GM10248 (cell line): ENCODE results near the gene ADPRHL1.

Source experiments
- CTCF ChIA-PET: fragments of 300-600 bp; sonication (Branson Sonifier 250); formaldehyde crosslinking; extraction: SDS; loops from one replicate; lab custom pipeline; 2021; ENCODE audit warnings: antibody characterized with exemption; lab: Yijun Ruan, JAX
- POLR2A ChIA-PET: fragments of 350-650 bp; sonication (Branson Sonifier 250); formaldehyde crosslinking; extraction: SDS; loops from one replicate; lab custom pipeline; 2020; ENCODE audit warnings: antibody characterized with exemption; lab: Yijun Ruan, JAX
- DNase-seq: peaks from one replicate; pipeline ENCODE4 v3.0.0; 2012; ENCODE audit errors: extremely low spot score
- TF ChIP-seq, protein P1 (sequence below): IDR thresholded peaks from 2 replicates; pipeline ENCODE4 v1.5.1; 2012; ENCODE audit warnings: mild to moderate bottlenecking, low read depth; ENCODE audit errors: extremely low read depth, missing control alignments, control extremely low read depth

Gene ADPRHL1

GRCh38 chr13:113448545-113448884 lies 4.8 kb downstream of the ADPRHL1 start:
- TF ChIP-seq, protein P1, sequence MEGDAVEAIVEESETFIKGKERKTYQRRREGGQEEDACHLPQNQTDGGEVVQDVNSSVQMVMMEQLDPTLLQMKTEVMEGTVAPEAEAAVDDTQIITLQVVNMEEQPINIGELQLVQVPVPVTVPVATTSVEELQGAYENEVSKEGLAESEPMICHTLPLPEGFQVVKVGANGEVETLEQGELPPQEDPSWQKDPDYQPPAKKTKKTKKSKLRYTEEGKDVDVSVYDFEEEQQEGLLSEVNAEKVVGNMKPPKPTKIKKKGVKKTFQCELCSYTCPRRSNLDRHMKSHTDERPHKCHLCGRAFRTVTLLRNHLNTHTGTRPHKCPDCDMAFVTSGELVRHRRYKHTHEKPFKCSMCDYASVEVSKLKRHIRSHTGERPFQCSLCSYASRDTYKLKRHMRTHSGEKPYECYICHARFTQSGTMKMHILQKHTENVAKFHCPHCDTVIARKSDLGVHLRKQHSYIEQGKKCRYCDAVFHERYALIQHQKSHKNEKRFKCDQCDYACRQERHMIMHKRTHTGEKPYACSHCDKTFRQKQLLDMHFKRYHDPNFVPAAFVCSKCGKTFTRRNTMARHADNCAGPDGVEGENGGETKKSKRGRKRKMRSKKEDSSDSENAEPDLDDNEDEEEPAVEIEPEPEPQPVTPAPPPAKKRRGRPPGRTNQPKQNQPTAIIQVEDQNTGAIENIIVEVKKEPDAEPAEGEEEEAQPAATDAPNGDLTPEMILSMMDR: no peak
- CTCF ChIA-PET: interaction anchor here (2.7 kb wide), 1 partner anchor 11 kb away, joined by 5 read pairs; no protein-coding TSS in a partner anchor
- no peak for DNase-seq
- POLR2A ChIA-PET: interaction anchor here (0.7 kb wide), 1 partner anchor 479 kb away, joined by 5 read pairs; no protein-coding TSS in a partner anchor

- ChIA-PET POLR2A (no interaction called here), CTCF (no interaction called here)
- no peak for DNase-seq
- TF ChIP-seq, protein P1: no peak
These were observed 5.7 kb downstream of the ADPRHL1 start for GRCh38 chr13:113447596-113447995.

GRCh38 chr13:113446488-113446854 lies 6.8 kb downstream of the ADPRHL1 start:
- no peak for DNase-seq
- POLR2A ChIA-PET: no interaction called here
- TF ChIP-seq, protein P1: no peak
- CTCF ChIA-PET: no interaction called here

DNA sequence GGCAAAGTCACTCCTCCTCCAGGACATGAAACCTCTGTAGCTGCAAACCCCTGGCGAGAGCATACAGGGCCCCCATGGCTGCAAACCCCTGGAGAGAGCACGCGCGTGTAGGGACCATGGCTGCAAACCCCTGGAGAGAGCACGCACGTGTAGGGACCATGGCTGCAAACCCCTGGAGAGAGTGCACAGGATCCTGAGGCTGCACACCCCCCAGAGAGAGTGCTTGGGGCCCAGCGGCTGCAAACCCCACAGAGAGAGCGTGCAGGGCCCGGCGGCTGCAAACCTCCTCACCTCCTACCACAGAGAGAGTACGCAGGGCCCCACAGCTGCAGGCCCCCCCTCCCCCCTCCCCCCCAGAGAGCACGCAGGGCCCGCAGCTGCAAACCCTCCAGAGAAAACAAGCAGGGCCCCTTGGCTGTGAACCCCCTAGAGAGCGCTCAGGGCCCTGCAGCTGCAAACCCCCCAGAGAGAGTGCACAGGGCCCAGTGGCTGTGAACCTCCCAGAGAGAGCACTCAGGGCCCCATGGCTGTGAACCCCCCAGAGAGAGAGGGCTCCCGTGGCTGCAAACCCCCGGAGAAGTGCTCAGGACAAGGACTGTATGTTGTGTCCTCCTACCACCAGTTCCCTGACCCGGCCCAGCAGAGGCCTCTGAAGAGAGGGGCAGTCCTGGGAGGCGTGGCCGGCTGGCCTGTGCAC lies 7.3 kb downstream of the ADPRHL1 start:
- CTCF ChIA-PET: no interaction called here
- peak; percentile 48 for DNase-seq
- POLR2A ChIA-PET: no interaction called here
- TF ChIP-seq, protein P1: no peak

- TF ChIP-seq, protein P1: no peak
- no peak for DNase-seq
- POLR2A ChIA-PET: no interaction called here
- CTCF ChIA-PET: interaction anchor here (1.3 kb wide), 1 partner anchor 14 kb away, joined by 3 read pairs; no protein-coding TSS in a partner anchor
These were observed 9.3 kb downstream of the ADPRHL1 start for GRCh38 chr13:113443991-113444390.

DNA sequence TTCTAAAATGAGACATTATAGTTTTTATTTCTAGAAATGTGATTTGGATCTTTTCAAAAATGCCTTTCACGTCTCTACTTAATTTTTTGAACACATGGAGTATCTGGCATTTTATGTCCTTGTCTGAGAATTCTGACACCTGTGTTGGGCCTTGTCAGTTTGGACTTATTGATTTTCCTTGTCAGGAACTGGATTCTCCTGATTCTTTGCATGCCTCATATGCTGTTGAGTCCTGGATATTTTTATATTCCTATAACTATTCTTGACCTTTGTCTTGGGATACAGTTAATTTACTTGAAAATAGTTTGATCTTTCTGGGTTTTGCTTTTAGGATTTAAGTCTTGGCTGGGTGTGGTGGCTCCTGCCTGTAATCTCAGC lies 10.3 kb downstream of the ADPRHL1 start:
- TF ChIP-seq, protein P1: no peak
- ChIA-PET CTCF (interaction anchor here (1.3 kb wide), 1 partner anchor 15 kb away, joined by 3 read pairs; no protein-coding TSS in a partner anchor), POLR2A (no interaction called here)

More for the DNA sequence above, 10.3 kb downstream of the ADPRHL1 start:
- DNase-seq: no peak
